Measurements from ENCODE around the gene GRK5.

GRK5 gene

DNA sequence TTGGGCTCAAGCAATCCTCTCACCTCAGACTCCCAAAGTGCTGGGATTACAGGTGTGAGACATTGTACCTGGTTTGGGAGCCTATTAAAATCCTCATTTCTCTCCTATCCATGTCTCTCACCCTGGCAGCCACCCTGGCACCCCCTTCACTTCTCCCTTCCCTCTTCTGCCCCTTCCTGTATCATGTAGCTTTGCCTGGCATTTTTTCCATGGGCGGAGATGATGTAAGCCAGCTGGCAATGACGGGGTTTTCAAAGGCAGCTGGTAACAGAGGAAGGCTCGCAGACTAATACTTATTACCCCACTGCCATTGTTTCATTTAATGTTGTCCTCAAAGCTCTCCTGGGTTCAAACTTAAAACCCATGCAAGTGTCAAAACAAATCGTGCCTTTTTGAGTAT, 273.3 kb downstream of the GRK5 start:
- peaks cover 40% of the 10 kb centered on the region for H3K4me1 ChIP-seq (ENCODE audit: control insufficient read depth, low read length)
- H3K27me3 ChIP-seq (ENCODE audit: control insufficient read depth, low read length), result no peaks in the 10 kb centered on the region
- H3K79me2 ChIP-seq (ENCODE audit: control insufficient read depth, low read length), result no peaks in the 10 kb centered on the region
- H3K4me2 ChIP-seq (ENCODE audit: low read length), result no peak overlapping the region
- H3K27ac ChIP-seq (ENCODE audit: low read depth, low read length), result no peak overlapping the region
- TF ChIP-seq EZH2phosphoT487 (IDR thresholded peaks at IDR 0.05; ENCODE audit: borderline replicate concordance, low read length), result no peak
- TF ChIP-seq, protein P1, sequence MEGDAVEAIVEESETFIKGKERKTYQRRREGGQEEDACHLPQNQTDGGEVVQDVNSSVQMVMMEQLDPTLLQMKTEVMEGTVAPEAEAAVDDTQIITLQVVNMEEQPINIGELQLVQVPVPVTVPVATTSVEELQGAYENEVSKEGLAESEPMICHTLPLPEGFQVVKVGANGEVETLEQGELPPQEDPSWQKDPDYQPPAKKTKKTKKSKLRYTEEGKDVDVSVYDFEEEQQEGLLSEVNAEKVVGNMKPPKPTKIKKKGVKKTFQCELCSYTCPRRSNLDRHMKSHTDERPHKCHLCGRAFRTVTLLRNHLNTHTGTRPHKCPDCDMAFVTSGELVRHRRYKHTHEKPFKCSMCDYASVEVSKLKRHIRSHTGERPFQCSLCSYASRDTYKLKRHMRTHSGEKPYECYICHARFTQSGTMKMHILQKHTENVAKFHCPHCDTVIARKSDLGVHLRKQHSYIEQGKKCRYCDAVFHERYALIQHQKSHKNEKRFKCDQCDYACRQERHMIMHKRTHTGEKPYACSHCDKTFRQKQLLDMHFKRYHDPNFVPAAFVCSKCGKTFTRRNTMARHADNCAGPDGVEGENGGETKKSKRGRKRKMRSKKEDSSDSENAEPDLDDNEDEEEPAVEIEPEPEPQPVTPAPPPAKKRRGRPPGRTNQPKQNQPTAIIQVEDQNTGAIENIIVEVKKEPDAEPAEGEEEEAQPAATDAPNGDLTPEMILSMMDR (IDR thresholded peaks at IDR 0.05; ENCODE audit: low read depth, low read length, poor library complexity, severe bottlenecking), result no peak
- no peaks in the 10 kb centered on the region for H3K9me2 ChIP-seq (replicated peaks; ENCODE audit: control insufficient read depth, low read length)
- H4K20me1 ChIP-seq (ENCODE audit: control insufficient read depth, insufficient read depth, low read depth, low read length), result no peaks in the 10 kb centered on the region
- no peak overlapping the region for H3K4me3 ChIP-seq (ENCODE audit: low read length)
- H3K36me3 ChIP-seq (ENCODE audit: control insufficient read depth, low read length), result no peaks in the 10 kb centered on the region
- peaks cover 9% of the 10 kb centered on the region for H3F3A ChIP-seq (ENCODE audit: control insufficient read depth, insufficient read depth)
- no peaks in the 10 kb centered on the region for H3K9me3 ChIP-seq (ENCODE audit: control insufficient read depth, insufficient read depth, low read length)

DNA sequence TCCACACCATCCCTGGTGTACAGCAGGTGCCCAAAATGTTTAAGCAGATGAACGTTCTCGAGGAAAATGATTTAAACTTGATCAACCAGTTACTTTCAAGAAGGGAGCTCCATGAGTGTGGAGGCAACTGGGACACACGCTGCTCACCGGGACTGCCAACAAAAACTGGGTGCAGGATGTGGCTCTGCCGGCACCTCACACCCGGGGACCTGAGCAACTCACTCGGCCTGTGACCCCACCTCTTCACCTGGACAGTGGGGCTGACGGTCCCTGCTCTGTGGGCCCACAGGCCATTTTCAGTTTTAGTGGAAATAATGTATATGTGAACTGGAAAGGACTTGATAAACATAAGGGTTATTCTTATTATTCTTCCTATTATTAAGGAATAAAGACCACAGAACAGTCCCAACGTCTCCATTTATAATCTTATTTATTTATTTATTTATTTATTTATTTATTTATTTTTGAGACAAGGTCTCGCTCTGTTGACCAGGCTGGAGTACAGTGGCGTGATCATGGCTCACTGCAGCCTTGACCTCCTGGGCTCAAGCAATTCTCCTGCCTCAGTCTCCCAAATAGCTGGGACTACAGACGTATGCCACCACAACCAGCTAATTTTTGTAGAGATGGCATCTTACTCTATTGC, 274.5 kb downstream of the GRK5 start:
- Histone ChIP-seq H3K4me2 (ENCODE audit: low read length) (no peak overlapping the region), H3K79me2 (ENCODE audit: control insufficient read depth, low read length) (no peaks in the 10 kb centered on the region), H3K9me2 (replicated peaks; ENCODE audit: control insufficient read depth, low read length) (no peaks in the 10 kb centered on the region), H3K4me1 (ENCODE audit: control insufficient read depth, low read length) (peaks cover 28% of the 10 kb centered on the region), H4K20me1 (ENCODE audit: control insufficient read depth, insufficient read depth, low read depth, low read length) (no peaks in the 10 kb centered on the region), H3K27ac (ENCODE audit: low read depth, low read length) (no peak overlapping the region), H3K36me3 (ENCODE audit: control insufficient read depth, low read length) (no peaks in the 10 kb centered on the region), H3K4me3 (ENCODE audit: low read length) (no peak overlapping the region), H3F3A (ENCODE audit: control insufficient read depth, insufficient read depth) (peaks cover 7% of the 10 kb centered on the region), H3K27me3 (ENCODE audit: control insufficient read depth, low read length) (no peaks in the 10 kb centered on the region), H3K9me3 (ENCODE audit: control insufficient read depth, insufficient read depth, low read length) (no peaks in the 10 kb centered on the region)
- TF ChIP-seq, protein P1 (IDR thresholded peaks at IDR 0.05; ENCODE audit: low read depth, low read length, poor library complexity, severe bottlenecking), result no peak
- no peak for TF ChIP-seq EZH2phosphoT487 (IDR thresholded peaks at IDR 0.05; ENCODE audit: borderline replicate concordance, low read length)

- Histone ChIP-seq H3K36me3 (ENCODE audit: control insufficient read depth, low read length) (no peaks in the 10 kb centered on the region), H3K9me3 (ENCODE audit: control insufficient read depth, insufficient read depth, low read length) (no peaks in the 10 kb centered on the region), H3K27ac (ENCODE audit: low read depth, low read length) (no peak overlapping the region), H3K4me3 (ENCODE audit: low read length) (no peak overlapping the region), H3K4me1 (ENCODE audit: control insufficient read depth, low read length) (peaks cover 17% of the 10 kb centered on the region), H4K20me1 (ENCODE audit: control insufficient read depth, insufficient read depth, low read depth, low read length) (no peaks in the 10 kb centered on the region), H3K4me2 (ENCODE audit: low read length) (no peak overlapping the region), H3K79me2 (ENCODE audit: control insufficient read depth, low read length) (no peaks in the 10 kb centered on the region), H3K27me3 (ENCODE audit: control insufficient read depth, low read length) (no peaks in the 10 kb centered on the region), H3K9me2 (replicated peaks; ENCODE audit: control insufficient read depth, low read length) (no peaks in the 10 kb centered on the region), H3F3A (ENCODE audit: control insufficient read depth, insufficient read depth) (no peaks in the 10 kb centered on the region)
- no peak for TF ChIP-seq EZH2phosphoT487 (IDR thresholded peaks at IDR 0.05; ENCODE audit: borderline replicate concordance, low read length)
- TF ChIP-seq, protein P1 (IDR thresholded peaks at IDR 0.05; ENCODE audit: low read depth, low read length, poor library complexity, severe bottlenecking), result no peak
These were observed 275.6 kb downstream of the GRK5 start for GRCh38 chr10:119483001-119483400.
